OCI-LY3 (cell line): ENCODE data around the gene ARL8A.
A peak's percentile ranks its signal among the peaks of the same experiment; 100 is the strongest.

Source experiments
- H2AFZ ChIP-seq: fragments of 200-600, 300-600 bp; shearing (Covaris generic); 2 replicates; pipeline ENCODE4 v1.6.0; 2014; ENCODE audit warnings: antibody characterized with exemption, low read depth, low read length
- H3K27ac ChIP-seq: fragments of 200-600, 300-600 bp; sonication (generic); 2 replicates; pipeline ENCODE4 v1.5.1; 2014; ENCODE audit warnings: mild to moderate bottlenecking, low read length, moderate library complexity, mixed read lengths
- H3K27me3 ChIP-seq: fragments of 200-600, 300-600 bp; sonication (generic); 2 replicates; pipeline ENCODE4 v1.6.1; 2014; ENCODE audit warnings: low read depth, low read length, mixed read lengths
- H3K36me3 ChIP-seq: fragments of 200-600, 300-600 bp; sonication (generic); replicated peaks from 2 replicates; pipeline ENCODE3; 2014; ENCODE audit warnings: low read depth, low read length, mixed read lengths
- H3K4me1 ChIP-seq: fragments of 300-600, 200-600 bp; sonication (generic); 2 replicates; pipeline ENCODE4 v1.6.1; 2014; ENCODE audit warnings: low read length, mixed read lengths
- H3K4me2 ChIP-seq: fragments of 200-600, 300-600 bp; sonication (generic); 2 replicates; pipeline ENCODE4 v1.6.1; 2014; ENCODE audit warnings: low read length, mixed read lengths
- H3K4me3 ChIP-seq: fragments of 300-600, 200-600 bp; sonication (generic); 2 replicates; pipeline ENCODE4 v1.5.1; 2014; ENCODE audit warnings: antibody characterized with exemption, mild to moderate bottlenecking, low read length, moderate library complexity
- H3K79me2 ChIP-seq: fragments of 300-600, 200-600 bp; shearing (Covaris generic); 2 replicates; pipeline ENCODE4 v1.6.1; 2014; ENCODE audit warnings: mild to moderate bottlenecking, low read length, mixed read lengths
- H3K9ac ChIP-seq: fragments of 300-600, 200-600 bp; shearing (Covaris generic); 2 replicates; pipeline ENCODE4 v1.6.0; 2014; ENCODE audit warnings: mild to moderate bottlenecking, low read length, moderate library complexity
- H3K9me3 ChIP-seq: fragments of 200-600, 300-600 bp; shearing (Covaris generic); 2 replicates; pipeline ENCODE4 v1.6.1; 2014; ENCODE audit warnings: low read length, mixed read lengths; ENCODE audit not compliant: insufficient read depth
- H4K20me1 ChIP-seq: fragments of 200-600, 300-600 bp; sonication (generic); 2 replicates; pipeline ENCODE4 v1.6.1; 2016; ENCODE audit warnings: low read length, mixed read lengths; ENCODE audit not compliant: insufficient read depth
- EZH2phosphoT487 ChIP-seq: fragments of 200-600 bp; shearing (Covaris generic); IDR thresholded peaks from 2 replicates; pipeline ENCODE4 v1.6.1; 2018; ENCODE audit warnings: antibody characterized with exemption, mixed run types, low read depth
- TF ChIP-seq, protein P1 (sequence below): fragments of 200-600, 300-600 bp; sonication (generic); IDR thresholded peaks from 2 replicates; pipeline ENCODE4 v1.5.1; 2014; ENCODE audit warnings: antibody characterized with exemption, low read length, low read depth

Gene ARL8A

GRCh38 chr1:202101184-202101583 lies 43.4 kb downstream of the ARL8A start:
- no peak overlapping the region for H2AFZ ChIP-seq
- no peaks in the 10 kb centered on the region for H3K79me2 ChIP-seq
- no peak overlapping the region for H3K4me2 ChIP-seq
- H3K27ac ChIP-seq, result no peak overlapping the region
- H3K4me3 ChIP-seq, result no peak overlapping the region
- TF ChIP-seq EZH2phosphoT487, result no peak
- TF ChIP-seq, protein P1, sequence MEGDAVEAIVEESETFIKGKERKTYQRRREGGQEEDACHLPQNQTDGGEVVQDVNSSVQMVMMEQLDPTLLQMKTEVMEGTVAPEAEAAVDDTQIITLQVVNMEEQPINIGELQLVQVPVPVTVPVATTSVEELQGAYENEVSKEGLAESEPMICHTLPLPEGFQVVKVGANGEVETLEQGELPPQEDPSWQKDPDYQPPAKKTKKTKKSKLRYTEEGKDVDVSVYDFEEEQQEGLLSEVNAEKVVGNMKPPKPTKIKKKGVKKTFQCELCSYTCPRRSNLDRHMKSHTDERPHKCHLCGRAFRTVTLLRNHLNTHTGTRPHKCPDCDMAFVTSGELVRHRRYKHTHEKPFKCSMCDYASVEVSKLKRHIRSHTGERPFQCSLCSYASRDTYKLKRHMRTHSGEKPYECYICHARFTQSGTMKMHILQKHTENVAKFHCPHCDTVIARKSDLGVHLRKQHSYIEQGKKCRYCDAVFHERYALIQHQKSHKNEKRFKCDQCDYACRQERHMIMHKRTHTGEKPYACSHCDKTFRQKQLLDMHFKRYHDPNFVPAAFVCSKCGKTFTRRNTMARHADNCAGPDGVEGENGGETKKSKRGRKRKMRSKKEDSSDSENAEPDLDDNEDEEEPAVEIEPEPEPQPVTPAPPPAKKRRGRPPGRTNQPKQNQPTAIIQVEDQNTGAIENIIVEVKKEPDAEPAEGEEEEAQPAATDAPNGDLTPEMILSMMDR, result no peak
- H3K4me1 ChIP-seq, result peaks cover 10% of the 10 kb centered on the region
- H3K9ac ChIP-seq, result no peak overlapping the region
- H3K36me3 ChIP-seq, result no peaks in the 10 kb centered on the region
- H3K9me3 ChIP-seq, result no peaks in the 10 kb centered on the region
- H4K20me1 ChIP-seq, result no peaks in the 10 kb centered on the region
- H3K27me3 ChIP-seq, result no peaks in the 10 kb centered on the region

GRCh38 chr1:202093858-202094257 lies 50.7 kb downstream of the ARL8A start:
- Histone ChIP-seq H4K20me1 (no peaks in the 10 kb centered on the region), H3K27me3 (peaks cover 9% of the 10 kb centered on the region), H3K27ac (no peak overlapping the region), H3K4me1 (peaks cover 4% of the 10 kb centered on the region; the same call in 1 of the 2 replicates), H3K9ac (no peak overlapping the region), H3K79me2 (no peaks in the 10 kb centered on the region), H3K36me3 (no peaks in the 10 kb centered on the region), H3K4me2 (no peak overlapping the region), H2AFZ (no peak overlapping the region), H3K9me3 (no peaks in the 10 kb centered on the region), H3K4me3 (no peak overlapping the region)
- TF ChIP-seq, protein P1, result no peak
- no peak for TF ChIP-seq EZH2phosphoT487

DNA sequence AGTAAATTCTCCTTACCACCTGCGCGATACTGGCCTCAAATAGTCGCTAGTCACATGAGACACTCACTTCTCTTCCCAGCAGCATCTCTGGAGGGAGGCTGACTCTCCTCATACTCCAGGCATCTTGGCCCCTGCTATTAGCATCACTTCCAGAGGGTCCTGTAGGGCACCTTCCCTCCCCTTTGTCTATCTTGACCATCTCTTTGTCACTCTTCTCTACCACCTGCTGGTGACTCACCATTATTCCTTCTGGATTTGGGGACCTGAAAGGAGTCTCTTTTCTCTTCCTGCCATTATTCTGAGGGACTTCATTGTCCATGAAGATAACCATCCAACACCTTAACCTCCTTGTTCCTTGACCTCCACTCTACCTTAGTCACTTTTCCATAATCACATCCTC lies 53.5 kb downstream of the ARL8A start:
- Histone ChIP-seq H3K4me3 (no peak overlapping the region), H3K4me2 (no peak overlapping the region), H3K4me1 (peaks cover 4% of the 10 kb centered on the region; the same call in 1 of the 2 replicates), H3K9me3 (no peaks in the 10 kb centered on the region), H3K9ac (no peak overlapping the region), H4K20me1 (no peaks in the 10 kb centered on the region), H3K36me3 (no peaks in the 10 kb centered on the region), H3K79me2 (no peaks in the 10 kb centered on the region), H3K27me3 (peaks cover 16% of the 10 kb centered on the region), H2AFZ (no peak overlapping the region), H3K27ac (no peak overlapping the region)
- TF ChIP-seq, protein P1, result peak; percentile 14; the same call in 1 of the 2 replicates
- TF ChIP-seq EZH2phosphoT487, result no peak

DNA sequence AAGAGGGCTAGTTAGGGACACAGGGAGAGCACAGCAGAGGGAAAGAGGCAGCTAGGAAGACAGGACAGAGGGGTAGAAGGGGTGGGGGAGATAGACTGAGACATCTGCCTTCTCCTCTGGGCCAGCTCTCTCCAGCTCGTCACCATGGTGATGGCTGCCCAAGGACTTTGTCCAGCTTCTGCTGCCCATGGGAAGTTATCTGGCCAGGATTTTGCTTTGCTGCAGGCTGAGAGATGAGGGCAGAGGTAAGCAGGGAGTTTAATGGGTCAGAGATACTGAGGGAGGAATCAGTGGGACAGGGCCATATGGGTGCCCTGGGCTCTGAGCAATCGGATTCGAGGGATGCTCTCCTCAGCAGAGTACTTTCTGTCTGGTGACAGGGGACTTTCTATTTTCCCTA lies 56.3 kb downstream of the ARL8A start:
- peaks cover 16% of the 10 kb centered on the region for H3K27me3 ChIP-seq
- TF ChIP-seq, protein P1, result no peak
- TF ChIP-seq EZH2phosphoT487, result no peak
- no peaks in the 10 kb centered on the region for H4K20me1 ChIP-seq

More for the DNA sequence above, 56.3 kb downstream of the ARL8A start:
- Histone ChIP-seq H3K36me3 (no peaks in the 10 kb centered on the region), H3K79me2 (no peaks in the 10 kb centered on the region), H3K4me3 (no peak overlapping the region), H3K9ac (no peak overlapping the region), H2AFZ (no peak overlapping the region), H3K4me1 (peaks cover 1% of the 10 kb centered on the region; the same call in 1 of the 2 replicates), H3K4me2 (no peak overlapping the region), H3K9me3 (no peaks in the 10 kb centered on the region), H3K27ac (no peak overlapping the region)
